Astrocyte (in vitro differentiated cells and primary cell): ENCODE data around the gene CAT.

ENCODE experiments used
- EZH2 ChIP-seq: IDR thresholded peaks from 2 replicates; pipeline ENCODE4 v1.6.1; 2012; ENCODE audit warnings: mild to moderate bottlenecking, low read length, inconsistent platforms; ENCODE audit not compliant: insufficient read depth
- TF ChIP-seq, protein P1 (sequence below): IDR thresholded peaks from 2 replicates; pipeline ENCODE4 v1.5.1; 2011; ENCODE audit warnings: low read depth, mild to moderate bottlenecking, inconsistent platforms, low read length, moderate library complexity; ENCODE audit not compliant: insufficient read depth

- no peak for TF ChIP-seq EZH2
- TF ChIP-seq, protein P1, sequence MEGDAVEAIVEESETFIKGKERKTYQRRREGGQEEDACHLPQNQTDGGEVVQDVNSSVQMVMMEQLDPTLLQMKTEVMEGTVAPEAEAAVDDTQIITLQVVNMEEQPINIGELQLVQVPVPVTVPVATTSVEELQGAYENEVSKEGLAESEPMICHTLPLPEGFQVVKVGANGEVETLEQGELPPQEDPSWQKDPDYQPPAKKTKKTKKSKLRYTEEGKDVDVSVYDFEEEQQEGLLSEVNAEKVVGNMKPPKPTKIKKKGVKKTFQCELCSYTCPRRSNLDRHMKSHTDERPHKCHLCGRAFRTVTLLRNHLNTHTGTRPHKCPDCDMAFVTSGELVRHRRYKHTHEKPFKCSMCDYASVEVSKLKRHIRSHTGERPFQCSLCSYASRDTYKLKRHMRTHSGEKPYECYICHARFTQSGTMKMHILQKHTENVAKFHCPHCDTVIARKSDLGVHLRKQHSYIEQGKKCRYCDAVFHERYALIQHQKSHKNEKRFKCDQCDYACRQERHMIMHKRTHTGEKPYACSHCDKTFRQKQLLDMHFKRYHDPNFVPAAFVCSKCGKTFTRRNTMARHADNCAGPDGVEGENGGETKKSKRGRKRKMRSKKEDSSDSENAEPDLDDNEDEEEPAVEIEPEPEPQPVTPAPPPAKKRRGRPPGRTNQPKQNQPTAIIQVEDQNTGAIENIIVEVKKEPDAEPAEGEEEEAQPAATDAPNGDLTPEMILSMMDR: no peak
These were observed 30.1 kb upstream of the CAT start for GRCh38 chr11:34408580-34409172.
